GM18861 (cell line): ENCODE results near the gene SYT6.

ENCODE experiments used
- ATAC-seq: cut with Tn5 transposase; IDR thresholded peaks from one replicate; pipeline ENCODE4 v1.9.1; 2021; ENCODE audit not compliant: unreplicated experiment

SYT6 gene, protein sequence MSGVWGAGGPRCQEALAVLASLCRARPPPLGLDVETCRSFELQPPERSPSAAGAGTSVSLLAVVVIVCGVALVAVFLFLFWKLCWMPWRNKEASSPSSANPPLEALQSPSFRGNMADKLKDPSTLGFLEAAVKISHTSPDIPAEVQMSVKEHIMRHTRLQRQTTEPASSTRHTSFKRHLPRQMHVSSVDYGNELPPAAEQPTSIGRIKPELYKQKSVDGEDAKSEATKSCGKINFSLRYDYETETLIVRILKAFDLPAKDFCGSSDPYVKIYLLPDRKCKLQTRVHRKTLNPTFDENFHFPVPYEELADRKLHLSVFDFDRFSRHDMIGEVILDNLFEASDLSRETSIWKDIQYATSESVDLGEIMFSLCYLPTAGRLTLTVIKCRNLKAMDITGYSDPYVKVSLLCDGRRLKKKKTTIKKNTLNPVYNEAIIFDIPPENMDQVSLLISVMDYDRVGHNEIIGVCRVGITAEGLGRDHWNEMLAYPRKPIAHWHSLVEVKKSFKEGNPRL

GRCh38 chr1:114153261-114154145 is at the start of gene SYT6:
SYT6 (minus strand) TSS chr1:114153869; CDS start chr1:114153772, 97 bp downstream.
- no peak for ATAC-seq

- ATAC-seq: no peak
Measured at GRCh38 chr1:114201486-114201885, 47.8 kb upstream of the SYT6 start.

- ATAC-seq: no peak
Measured at GRCh38 chr1:114199017-114199594, 45.4 kb upstream of the SYT6 start.

DNA sequence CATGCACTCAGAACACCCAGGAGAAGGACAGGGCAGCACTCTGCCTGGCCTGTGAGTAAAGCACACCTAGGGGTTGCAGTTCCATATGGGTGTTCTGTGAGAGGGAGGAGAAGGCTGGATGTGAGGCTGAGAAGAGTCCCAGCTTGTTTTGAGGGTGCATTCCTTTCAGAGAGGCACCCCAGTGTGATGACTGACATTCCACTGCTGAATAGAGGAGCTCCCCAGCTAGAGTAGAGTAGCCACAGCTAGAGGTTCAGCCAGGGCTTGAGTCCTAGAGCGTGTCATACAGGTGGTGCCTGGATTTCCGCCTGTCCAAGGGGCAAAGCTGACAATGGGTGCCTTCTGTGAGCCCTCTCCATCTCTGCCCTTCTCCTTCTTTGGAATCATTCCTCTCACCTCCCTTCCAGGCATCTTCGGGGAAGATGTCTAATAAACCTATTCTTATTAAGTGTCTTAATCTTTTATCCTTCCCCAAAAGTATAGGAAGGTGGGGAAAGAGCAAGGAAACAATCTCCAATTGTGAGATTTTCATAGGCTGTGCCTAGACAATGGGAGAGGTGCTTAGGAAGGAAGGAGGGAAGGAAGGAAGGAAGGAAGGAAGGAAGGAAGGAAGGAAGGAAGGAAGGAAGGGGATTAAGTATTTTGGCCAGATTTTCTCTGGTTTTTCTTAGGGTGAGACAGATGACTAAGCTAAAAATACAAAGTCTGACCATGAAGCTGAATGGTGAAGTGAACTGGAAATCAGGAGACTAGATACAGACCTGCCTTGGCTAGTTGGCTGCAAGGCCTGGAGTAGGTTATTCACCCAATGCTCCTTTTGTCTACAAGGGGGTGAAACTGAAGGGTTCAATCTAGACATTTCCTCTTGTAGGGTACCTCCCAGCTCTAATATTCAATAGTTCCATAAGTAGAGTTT is 43.6 kb upstream of the SYT6 start:
- no peak for ATAC-seq

DNA sequence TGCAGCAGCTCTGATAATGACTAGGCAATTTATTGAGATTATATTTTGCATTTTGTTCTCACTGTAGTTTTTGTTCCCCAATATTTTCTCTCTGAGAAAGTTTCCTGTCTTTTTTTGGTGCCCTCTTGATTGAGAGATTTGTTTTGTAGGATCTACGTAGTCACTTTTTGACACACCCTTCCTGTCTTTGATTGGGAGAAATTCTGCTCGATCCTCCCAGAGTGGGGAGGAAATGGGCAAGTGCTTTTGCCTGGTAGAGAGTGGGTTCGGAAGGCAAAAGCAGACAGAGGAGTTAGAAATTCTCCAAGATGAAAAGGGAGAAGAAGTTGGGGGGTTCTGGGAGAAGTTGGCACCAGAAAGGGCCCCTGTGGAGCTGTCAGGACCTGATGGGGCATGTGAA is 42.1 kb upstream of the SYT6 start:
- ATAC-seq: no peak

- ATAC-seq: no peak
Measured at GRCh38 chr1:114192328-114192727, 38.7 kb upstream of the SYT6 start.

GRCh38 chr1:114189398-114189797 is 35.7 kb upstream of the SYT6 start:
- ATAC-seq: no peak

- ATAC-seq: no peak
Measured at GRCh38 chr1:114181356-114181755, 27.7 kb upstream of the SYT6 start.

DNA sequence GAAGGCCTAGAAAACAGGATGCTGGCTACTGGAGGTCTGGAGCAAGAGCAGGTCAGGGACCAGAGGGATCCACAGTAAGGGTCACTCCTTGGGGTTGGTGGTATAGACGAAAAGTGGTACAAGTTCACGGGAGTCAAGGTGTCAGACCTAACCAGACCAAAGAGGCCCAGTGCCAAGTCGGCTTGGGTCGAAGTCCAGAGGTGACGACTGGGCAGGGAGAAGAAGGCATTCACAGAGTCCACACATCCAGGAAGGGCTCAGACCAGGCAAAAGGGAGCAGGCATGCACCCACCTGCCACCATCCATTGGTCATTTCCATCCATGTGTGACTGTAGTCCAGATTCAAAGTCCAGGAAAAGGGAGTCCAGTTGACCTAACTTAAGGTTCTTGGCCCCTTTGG is 27.1 kb upstream of the SYT6 start:
- no peak for ATAC-seq

DNA sequence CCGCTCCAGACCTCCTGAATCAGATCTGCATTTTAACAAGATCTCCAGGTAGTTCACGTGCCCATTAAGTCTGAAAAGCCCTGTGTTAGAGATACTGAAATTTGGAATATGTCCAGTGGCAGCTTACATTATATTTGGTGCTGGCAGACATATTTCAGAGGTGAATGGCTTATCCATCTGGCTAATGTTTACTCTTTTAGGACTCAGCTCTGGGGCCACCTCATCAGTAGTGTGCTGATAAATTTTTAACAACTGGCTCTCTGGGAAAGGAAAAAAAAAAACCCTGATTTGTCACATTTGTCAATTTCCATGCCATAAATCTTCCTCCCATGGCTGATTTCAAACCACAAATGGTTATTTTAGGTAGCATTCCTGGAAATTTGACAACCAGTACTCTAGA is 25.3 kb upstream of the SYT6 start:
- no peak for ATAC-seq

- ATAC-seq: no peak
Measured at GRCh38 chr1:114177282-114177681, 23.6 kb upstream of the SYT6 start.

- ATAC-seq: no peak
Measured at GRCh38 chr1:114176366-114176765, 22.7 kb upstream of the SYT6 start.

GRCh38 chr1:114173680-114174079 is 20.0 kb upstream of the SYT6 start:
- ATAC-seq: no peak

DNA sequence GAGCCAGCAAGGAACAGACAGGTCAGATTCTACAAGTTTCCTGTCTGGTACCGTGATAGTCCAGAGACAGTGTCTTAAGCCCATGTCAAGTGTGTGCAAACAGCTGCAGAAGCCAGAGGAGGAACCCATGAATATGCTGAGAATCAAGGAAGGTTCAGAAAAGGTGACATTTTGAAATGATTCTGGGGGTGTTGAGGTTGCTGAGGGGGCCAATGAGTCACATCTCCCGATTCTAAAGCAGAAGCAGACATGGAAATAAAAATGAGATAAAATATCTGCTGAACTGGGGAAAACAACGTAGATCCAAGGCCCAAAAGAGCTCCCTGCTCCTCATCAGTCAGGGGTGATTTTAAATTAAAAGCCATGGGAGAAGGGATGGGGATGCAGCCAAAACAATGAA is 15.8 kb upstream of the SYT6 start:
- no peak for ATAC-seq

DNA sequence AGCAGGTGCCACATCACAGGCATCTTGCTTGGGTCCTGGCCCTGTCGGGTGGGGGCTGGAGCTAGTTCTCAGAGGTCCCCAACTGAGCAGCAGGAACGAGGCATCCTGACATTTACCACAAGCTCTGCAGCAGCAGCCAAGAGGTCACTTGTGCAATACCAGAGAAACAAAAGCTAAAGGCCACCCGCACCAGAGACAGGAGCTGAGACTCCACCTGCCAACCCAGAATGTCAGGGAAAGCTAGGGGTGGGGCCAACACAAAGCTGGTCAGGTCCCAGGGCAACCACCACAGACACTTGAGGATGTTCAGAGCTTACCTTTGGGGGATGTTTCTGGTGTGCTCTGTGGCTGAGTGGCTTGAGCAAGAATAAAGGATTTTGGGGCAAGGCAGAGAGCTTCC is 13.6 kb upstream of the SYT6 start:
- ATAC-seq: no peak

- no peak for ATAC-seq
Measured at GRCh38 chr1:114164840-114165543, 11.3 kb upstream of the SYT6 start.

DNA sequence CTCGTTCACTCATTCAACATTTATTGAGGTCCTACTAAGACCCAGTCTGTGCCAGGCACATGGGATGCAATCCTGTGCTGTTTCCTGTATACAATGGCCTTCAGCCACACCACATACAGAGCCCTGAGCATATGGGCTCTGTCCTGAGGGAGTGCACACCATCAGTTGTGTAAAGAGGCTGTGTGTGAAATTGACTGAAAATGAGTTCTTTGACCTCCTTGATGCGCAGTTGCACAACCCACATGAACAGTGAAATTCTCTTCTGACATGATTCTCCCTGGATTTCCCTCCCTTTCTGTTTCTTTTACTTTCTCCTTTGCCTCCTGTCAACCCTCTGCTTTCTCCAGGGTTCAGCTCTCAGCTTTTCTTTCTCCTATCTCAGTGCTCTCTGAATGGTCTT is 6.3 kb upstream of the SYT6 start:
- no peak for ATAC-seq

GRCh38 chr1:114157275-114157660 is 3.6 kb upstream of the SYT6 start:
- no peak for ATAC-seq

DNA sequence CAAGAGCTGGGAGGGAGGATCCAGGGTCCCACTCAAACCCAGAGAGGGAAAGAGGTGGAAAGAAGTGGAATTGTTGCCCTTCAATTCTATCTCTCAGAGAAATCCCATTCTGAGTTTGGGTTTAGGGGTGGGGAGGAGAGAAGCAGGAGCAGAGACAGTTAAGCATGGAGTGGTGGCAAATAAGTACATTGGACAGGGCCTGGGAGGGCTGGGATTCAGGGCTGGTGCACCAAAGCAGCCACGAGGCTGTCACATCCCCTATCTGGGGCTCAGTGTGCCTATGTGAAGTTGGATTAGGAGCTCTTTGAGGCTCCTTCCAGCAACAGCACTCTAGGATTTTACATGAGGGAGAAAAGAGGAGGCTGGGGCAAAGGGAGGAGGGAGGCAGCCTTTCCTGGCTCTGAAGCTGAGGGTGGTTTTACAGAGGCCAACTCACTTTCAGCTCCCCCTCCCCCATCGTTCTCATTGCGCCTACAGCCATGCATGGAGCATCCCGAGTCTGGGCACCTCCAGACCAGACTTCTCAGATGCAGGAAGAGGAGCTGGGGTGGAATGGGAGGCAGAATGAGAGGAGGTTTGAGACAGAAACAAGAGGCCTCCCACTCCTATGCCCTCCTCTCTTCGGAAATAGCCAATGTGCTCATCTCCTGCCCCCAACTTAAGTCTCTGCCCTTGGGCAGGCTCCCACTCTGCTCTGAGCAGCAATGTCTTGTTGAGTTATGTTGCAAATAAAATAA is 3.0 kb upstream of the SYT6 start:
- ATAC-seq: no peak
